IPS DF 4.7 (cell line): ENCODE measurements around the gene PLA2G15.

ENCODE experiments used
- DNase-seq: peaks from one replicate; pipeline ENCODE4 v3.0.0-alpha.2; 2013; ENCODE audit warnings: low spot score; ENCODE audit errors: extremely low read depth

Gene PLA2G15

GRCh38 chr16:68298312-68298711 lies 53.1 kb downstream of the PLA2G15 start:
- DNase-seq, result no peak

GRCh38 chr16:68298907-68299561 lies 53.9 kb downstream of the PLA2G15 start:
- no peak for DNase-seq

GRCh38 chr16:68299571-68300453 lies 54.6 kb downstream of the PLA2G15 start:
- no peak for DNase-seq

GRCh38 chr16:68300734-68301459 lies 55.7 kb downstream of the PLA2G15 start:
- DNase-seq, result no peak

- DNase-seq, result no peak
These were observed 61.5 kb downstream of the PLA2G15 start for GRCh38 chr16:68306633-68307032.

GRCh38 chr16:68309799-68310198 lies 64.6 kb downstream of the PLA2G15 start:
- no peak for DNase-seq

- no peak for DNase-seq
These were observed 65.2 kb downstream of the PLA2G15 start for GRCh38 chr16:68310437-68310773.
